HepG2 (cell line): ENCODE results near the gene POGLUT2. TPM values are rescaled to one million over a fixed set of nuclear protein-coding genes. Genes with fewer than 3 reads are reported as not detected.
A peak's percentile ranks its signal among the peaks of the same experiment; 100 is the strongest.

Experiments used
- HDAC2 ChIP-seq: sonication (generic); formaldehyde crosslinking; IDR thresholded peaks from 2 replicates; pipeline ENCODE4 v1.4.0; 2020; ENCODE audit warnings: missing genetic modification reagents
- KLF9 ChIP-seq: IDR thresholded peaks from 2 replicates; pipeline ENCODE4 v1.6.1; 2016; ENCODE audit warnings: low read depth
- MTA1 ChIP-seq: sonication (generic); formaldehyde crosslinking; IDR thresholded peaks from 2 replicates; pipeline ENCODE4 v1.4.0; 2020; ENCODE audit warnings: missing genetic modification reagents, mild to moderate bottlenecking, borderline replicate concordance
- MTF2 ChIP-seq: sonication (generic); formaldehyde crosslinking; IDR thresholded peaks from 2 replicates; pipeline ENCODE4 v1.5.0; 2020; ENCODE audit warnings: missing genetic modification reagents, borderline replicate concordance
- POLR2G ChIP-seq: fragments of 200-400 bp; formaldehyde crosslinking; IDR thresholded peaks from 2 replicates; pipeline ENCODE4 v1.6.1; 2018; ENCODE audit warnings: mild to moderate bottlenecking, low read depth, low read length, moderate library complexity
- TMF1 ChIP-seq: sonication (generic); formaldehyde crosslinking; IDR thresholded peaks from 2 replicates; pipeline ENCODE4 v1.8.1; 2022; ENCODE audit warnings: low read depth, missing genetic modification reagents
- XRCC5 ChIP-seq: fragments of 200-400 bp; formaldehyde crosslinking; optimal IDR thresholded peaks from 2 replicates; pipeline ENCODE3; 2017; ENCODE audit warnings: mild to moderate bottlenecking, low read length
- YY1 ChIP-seq: IDR thresholded peaks from 2 replicates; pipeline ENCODE4 v1.6.1; 2011; ENCODE audit warnings: low read length, low read depth, moderate library complexity, mild to moderate bottlenecking; ENCODE audit not compliant: insufficient read depth, insufficient replicate concordance
- ZNF160 ChIP-seq: sonication (generic); formaldehyde crosslinking; IDR thresholded peaks from 2 replicates; pipeline ENCODE4 v1.8.0; 2022; ENCODE audit warnings: mild to moderate bottlenecking, inconsistent platforms, missing genetic modification reagents
- ZNF510 ChIP-seq: sonication (generic); formaldehyde crosslinking; IDR thresholded peaks from 2 replicates; pipeline ENCODE4 v1.4.0; 2020; ENCODE audit warnings: low read depth, mild to moderate bottlenecking, missing genetic modification reagents
- polyA plus RNA-seq, 8 experiments: library from polyadenylated mRNA; depleted of rRNA in 3 of 8; stranded (reverse) in 7 of 8; unstranded in 1 of 8; fragments of >200 nt; fragmentation: Illumina TruSeq in 4 of 8; extraction: Trizol in 4 of 8; gene quantifications; 2 replicates each; pipeline versions ENCODE4 v1.2.1 to v1.2.3, GENCODE V29; 2011 to 2016; ENCODE audit warnings: low read depth in 4 of 8, missing spikeins in 1 of 8, mixed read lengths in 1 of 8; ENCODE audit not compliant: insufficient read depth in 1 of 8
- total RNA-seq, 5 experiments: library from RNA; depleted of rRNA; stranded (reverse); fragments of >200 nt; fragmentation: Illumina TruSeq; extraction: Trizol; gene quantifications; 2 replicates each; pipeline ENCODE4 v1.2.3, GENCODE V29; 2016; ENCODE audit warnings: low read depth in 1 of 5
- TF ChIP-seq, protein P1 (sequence below): sonication (generic); formaldehyde crosslinking; IDR thresholded peaks from 2 replicates; pipeline ENCODE4 v1.5.1; 2020; ENCODE audit warnings: mild to moderate bottlenecking, missing genetic modification reagents, moderate library complexity
- TF ChIP-seq, protein P2 (sequence below): sonication (generic); formaldehyde crosslinking; IDR thresholded peaks from 2 replicates; pipeline ENCODE4 v1.4.0; 2020; ENCODE audit warnings: missing genetic modification reagents, borderline replicate concordance
- TF ChIP-seq, protein P3 (sequence below): sonication (generic); formaldehyde crosslinking; IDR thresholded peaks from 2 replicates; pipeline ENCODE4 v1.5.0; 2020; ENCODE audit warnings: mild to moderate bottlenecking, missing genetic modification reagents
- TF ChIP-seq, protein P4 (sequence below): sonication (generic); formaldehyde crosslinking; IDR thresholded peaks from 2 replicates; pipeline ENCODE4 v1.4.0; 2020; ENCODE audit warnings: mild to moderate bottlenecking, missing genetic modification reagents

POGLUT2 gene
- total and polyA plus RNA-seq, 2 of the 13 experiments (the other 11 are each of a cell fraction or from before 2014, with no cell fraction given): 18.0 to 26.1 TPM

DNA sequence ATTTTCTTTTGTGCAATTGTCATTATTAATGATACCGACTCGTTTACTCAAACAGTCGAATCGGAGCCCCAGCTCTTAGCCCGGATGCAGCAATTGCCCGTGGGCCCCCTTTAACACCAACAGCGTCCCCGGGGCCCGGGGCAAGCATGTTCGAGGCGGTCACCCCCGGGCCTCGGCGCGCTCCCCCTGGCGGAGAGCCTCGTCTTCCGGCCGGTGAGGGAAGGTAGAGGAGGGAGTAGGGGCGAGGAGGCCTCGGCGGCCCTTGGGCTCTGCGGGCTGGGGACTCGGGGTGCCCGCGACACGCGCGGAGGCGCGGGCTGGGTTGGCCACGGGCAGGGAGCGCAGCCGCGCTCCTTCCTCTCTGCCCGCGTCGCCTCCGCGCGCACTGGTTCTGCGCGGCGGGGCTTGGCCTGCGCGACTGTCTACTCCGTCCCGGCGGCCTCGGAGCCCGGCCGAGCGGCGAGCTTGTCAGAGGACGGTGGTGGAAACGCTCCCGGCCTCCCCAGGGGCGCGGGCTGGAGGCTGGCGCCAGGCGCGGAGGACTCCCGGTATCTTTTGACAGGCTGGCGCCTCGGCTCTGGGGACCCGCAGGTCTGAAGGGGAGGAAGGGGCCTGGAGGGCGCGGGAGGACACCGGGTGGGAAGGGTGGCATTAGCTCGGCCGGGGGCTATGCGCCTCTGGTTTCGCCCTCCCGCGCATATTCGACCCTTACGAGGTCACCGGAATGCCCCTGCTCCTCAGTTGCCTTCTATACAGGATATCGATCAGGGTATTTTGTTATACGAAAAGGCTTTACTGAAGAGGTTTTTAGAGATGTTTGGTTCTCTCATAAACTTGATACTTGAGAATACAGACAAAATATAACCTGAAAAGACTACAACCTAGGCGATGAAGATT, 1.6 kb upstream of the POGLUT2 start (continued):
- TF ChIP-seq, protein P1, sequence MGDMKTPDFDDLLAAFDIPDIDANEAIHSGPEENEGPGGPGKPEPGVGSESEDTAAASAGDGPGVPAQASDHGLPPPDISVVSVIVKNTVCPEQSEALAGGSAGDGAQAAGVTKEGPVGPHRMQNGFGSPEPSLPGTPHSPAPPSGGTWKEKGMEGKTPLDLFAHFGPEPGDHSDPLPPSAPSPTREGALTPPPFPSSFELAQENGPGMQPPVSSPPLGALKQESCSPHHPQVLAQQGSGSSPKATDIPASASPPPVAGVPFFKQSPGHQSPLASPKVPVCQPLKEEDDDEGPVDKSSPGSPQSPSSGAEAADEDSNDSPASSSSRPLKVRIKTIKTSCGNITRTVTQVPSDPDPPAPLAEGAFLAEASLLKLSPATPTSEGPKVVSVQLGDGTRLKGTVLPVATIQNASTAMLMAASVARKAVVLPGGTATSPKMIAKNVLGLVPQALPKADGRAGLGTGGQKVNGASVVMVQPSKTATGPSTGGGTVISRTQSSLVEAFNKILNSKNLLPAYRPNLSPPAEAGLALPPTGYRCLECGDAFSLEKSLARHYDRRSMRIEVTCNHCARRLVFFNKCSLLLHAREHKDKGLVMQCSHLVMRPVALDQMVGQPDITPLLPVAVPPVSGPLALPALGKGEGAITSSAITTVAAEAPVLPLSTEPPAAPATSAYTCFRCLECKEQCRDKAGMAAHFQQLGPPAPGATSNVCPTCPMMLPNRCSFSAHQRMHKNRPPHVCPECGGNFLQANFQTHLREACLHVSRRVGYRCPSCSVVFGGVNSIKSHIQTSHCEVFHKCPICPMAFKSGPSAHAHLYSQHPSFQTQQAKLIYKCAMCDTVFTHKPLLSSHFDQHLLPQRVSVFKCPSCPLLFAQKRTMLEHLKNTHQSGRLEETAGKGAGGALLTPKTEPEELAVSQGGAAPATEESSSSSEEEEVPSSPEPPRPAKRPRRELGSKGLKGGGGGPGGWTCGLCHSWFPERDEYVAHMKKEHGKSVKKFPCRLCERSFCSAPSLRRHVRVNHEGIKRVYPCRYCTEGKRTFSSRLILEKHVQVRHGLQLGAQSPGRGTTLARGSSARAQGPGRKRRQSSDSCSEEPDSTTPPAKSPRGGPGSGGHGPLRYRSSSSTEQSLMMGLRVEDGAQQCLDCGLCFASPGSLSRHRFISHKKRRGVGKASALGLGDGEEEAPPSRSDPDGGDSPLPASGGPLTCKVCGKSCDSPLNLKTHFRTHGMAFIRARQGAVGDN (CRISPR knock-in tag): peak; percentile 89
- TF ChIP-seq XRCC5 (peak; percentile 85), ZNF510 (CRISPR knock-in tag) (no peak), MTA1 (CRISPR knock-in tag) (peak; percentile 46; the same call in 1 of the 2 replicates), POLR2G (peak; percentile 78), YY1 (peak; percentile 61), KLF9 (CRISPR knock-in tag) (no peak), TMF1 (CRISPR knock-in tag) (no peak), MTF2 (CRISPR knock-in tag) (0 out of 2 replicates have a peak, but pooled peaks have one; percentile 28), ZNF160 (CRISPR knock-in tag) (peak; percentile 43; the same call in 1 of the 2 replicates), HDAC2 (peak; percentile 43; the same call in 1 of the 2 replicates)
- TF ChIP-seq, protein P2, sequence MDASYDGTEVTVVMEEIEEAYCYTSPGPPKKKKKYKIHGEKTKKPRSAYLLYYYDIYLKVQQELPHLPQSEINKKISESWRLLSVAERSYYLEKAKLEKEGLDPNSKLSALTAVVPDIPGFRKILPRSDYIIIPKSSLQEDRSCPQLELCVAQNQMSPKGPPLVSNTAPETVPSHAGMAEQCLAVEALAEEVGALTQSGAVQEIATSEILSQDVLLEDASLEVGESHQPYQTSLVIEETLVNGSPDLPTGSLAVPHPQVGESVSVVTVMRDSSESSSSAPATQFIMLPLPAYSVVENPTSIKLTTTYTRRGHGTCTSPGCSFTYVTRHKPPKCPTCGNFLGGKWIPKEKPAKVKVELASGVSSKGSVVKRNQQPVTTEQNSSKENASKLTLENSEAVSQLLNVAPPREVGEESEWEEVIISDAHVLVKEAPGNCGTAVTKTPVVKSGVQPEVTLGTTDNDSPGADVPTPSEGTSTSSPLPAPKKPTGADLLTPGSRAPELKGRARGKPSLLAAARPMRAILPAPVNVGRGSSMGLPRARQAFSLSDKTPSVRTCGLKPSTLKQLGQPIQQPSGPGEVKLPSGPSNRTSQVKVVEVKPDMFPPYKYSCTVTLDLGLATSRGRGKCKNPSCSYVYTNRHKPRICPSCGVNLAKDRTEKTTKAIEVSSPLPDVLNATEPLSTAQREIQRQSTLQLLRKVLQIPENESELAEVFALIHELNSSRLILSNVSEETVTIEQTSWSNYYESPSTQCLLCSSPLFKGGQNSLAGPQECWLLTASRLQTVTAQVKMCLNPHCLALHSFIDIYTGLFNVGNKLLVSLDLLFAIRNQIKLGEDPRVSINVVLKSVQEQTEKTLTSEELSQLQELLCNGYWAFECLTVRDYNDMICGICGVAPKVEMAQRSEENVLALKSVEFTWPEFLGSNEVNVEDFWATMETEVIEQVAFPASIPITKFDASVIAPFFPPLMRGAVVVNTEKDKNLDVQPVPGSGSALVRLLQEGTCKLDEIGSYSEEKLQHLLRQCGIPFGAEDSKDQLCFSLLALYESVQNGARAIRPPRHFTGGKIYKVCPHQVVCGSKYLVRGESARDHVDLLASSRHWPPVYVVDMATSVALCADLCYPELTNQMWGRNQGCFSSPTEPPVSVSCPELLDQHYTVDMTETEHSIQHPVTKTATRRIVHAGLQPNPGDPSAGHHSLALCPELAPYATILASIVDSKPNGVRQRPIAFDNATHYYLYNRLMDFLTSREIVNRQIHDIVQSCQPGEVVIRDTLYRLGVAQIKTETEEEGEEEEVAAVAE (CRISPR knock-in tag): peak; percentile 93
- TF ChIP-seq, protein P3, sequence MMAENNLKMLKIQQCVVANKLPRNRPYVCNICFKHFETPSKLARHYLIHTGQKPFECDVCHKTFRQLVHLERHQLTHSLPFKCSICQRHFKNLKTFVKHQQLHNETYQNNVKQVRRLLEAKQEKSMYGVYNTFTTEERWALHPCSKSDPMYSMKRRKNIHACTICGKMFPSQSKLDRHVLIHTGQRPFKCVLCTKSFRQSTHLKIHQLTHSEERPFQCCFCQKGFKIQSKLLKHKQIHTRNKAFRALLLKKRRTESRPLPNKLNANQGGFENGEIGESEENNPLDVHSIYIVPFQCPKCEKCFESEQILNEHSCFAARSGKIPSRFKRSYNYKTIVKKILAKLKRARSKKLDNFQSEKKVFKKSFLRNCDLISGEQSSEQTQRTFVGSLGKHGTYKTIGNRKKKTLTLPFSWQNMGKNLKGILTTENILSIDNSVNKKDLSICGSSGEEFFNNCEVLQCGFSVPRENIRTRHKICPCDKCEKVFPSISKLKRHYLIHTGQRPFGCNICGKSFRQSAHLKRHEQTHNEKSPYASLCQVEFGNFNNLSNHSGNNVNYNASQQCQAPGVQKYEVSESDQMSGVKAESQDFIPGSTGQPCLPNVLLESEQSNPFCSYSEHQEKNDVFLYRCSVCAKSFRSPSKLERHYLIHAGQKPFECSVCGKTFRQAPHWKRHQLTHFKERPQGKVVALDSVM: peak; percentile 94
- TF ChIP-seq, protein P4, sequence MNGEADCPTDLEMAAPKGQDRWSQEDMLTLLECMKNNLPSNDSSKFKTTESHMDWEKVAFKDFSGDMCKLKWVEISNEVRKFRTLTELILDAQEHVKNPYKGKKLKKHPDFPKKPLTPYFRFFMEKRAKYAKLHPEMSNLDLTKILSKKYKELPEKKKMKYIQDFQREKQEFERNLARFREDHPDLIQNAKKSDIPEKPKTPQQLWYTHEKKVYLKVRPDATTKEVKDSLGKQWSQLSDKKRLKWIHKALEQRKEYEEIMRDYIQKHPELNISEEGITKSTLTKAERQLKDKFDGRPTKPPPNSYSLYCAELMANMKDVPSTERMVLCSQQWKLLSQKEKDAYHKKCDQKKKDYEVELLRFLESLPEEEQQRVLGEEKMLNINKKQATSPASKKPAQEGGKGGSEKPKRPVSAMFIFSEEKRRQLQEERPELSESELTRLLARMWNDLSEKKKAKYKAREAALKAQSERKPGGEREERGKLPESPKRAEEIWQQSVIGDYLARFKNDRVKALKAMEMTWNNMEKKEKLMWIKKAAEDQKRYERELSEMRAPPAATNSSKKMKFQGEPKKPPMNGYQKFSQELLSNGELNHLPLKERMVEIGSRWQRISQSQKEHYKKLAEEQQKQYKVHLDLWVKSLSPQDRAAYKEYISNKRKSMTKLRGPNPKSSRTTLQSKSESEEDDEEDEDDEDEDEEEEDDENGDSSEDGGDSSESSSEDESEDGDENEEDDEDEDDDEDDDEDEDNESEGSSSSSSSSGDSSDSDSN (CRISPR knock-in tag): peak; percentile 99
